Measurements from ENCODE around the gene F2R. TPM values are rescaled to one million over a fixed set of nuclear protein-coding genes. Genes with fewer than 3 reads are reported as not detected.

Gene F2R
- total RNA-seq, 3 donors from 2014 or later (not counting 1 experiment from before 2014, with no cell fraction given), result 43.2 to 53.9 (median 50.1) TPM

DNA sequence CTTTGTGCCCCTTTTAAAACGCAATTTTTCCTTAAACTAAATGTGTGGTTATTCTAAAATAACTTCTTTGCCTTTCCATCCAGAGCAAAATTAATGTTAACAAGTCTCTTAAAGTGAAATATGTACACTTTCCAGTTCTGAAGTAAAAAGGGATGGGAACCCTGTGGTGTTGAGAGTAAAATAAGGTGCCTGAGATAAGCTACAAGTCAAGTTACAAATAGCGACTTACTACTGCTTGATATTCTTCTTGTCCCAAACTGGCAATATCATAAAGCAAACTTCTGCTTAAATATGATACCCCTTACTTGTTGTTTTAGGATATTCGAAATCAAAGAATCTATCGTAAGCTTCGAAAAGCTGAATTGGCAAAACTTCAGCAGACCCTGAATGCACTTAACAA is 18.3 kb upstream of the F2R start:
- H3K4me3 Mint-ChIP-seq, result no peak overlapping the region
- no peaks in the 10 kb centered on the region for H3K4me1 Mint-ChIP-seq
- H3K9me3 ChIP-seq (ENCODE audit: control insufficient read depth, insufficient read depth, low read length), result no peaks in the 10 kb centered on the region
- no peaks in the 10 kb centered on the region for H3K4me1 ChIP-seq (ENCODE audit: control insufficient read depth, insufficient read depth, low read length)
- H3K27ac Mint-ChIP-seq, result no peak overlapping the region
- DNase-seq (no peak), ATAC-seq (no peak)
- H3K27me3 Mint-ChIP-seq (ENCODE audit: low read depth in 2 of 2), result no peaks in the 10 kb centered on the region
- 100% methylated on average over 4 of the region's 5 CpGs for whole genome bisulfite sequencing (ENCODE audit: insufficient coverage)
- TF ChIP-seq CTCF (IDR thresholded peaks at IDR 0.05), result no peak
- H3K27ac ChIP-seq (ENCODE audit: low read length), result no peak overlapping the region
- peaks cover 88% of the 10 kb centered on the region for H3K36me3 ChIP-seq (ENCODE audit: control insufficient read depth, insufficient read depth, low read length)
- H3K4me3 ChIP-seq (ENCODE audit: low read length), result no peak overlapping the region
- H3K9me3 Mint-ChIP-seq, result no peaks in the 10 kb centered on the region
- intact Hi-C loops (cut with micrococcal nuclease), result no loop called here
- H3K36me3 Mint-ChIP-seq, result peaks cover 30% of the 10 kb centered on the region
- no peaks in the 10 kb centered on the region for H3K27me3 ChIP-seq (ENCODE audit: control insufficient read depth, insufficient read depth, low read length)

DNA sequence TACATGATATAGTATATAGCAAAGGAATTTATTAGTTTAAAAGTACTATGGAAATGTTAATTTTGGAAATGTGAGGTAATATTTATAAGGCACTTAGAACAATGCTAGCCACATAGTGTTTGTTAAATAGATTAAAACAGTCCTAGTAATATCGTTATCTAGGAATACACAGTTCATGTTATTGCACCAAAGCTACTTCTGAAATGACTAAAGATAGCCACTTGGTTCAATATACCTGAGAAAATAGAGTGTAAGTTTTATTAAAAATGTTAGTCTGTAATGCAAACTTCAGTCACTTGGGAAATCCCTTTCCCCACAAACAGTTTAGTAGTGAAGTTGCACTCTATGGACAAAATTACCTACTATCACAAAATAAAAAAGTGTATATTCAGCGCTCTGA is 15.4 kb upstream of the F2R start:
- Mint-ChIP-seq H3K4me1 (no peaks in the 10 kb centered on the region), H3K4me3 (no peak overlapping the region), H3K27me3 (ENCODE audit: low read depth in 2 of 2) (no peaks in the 10 kb centered on the region), H3K27ac (no peak overlapping the region), H3K36me3 (peaks cover 21% of the 10 kb centered on the region), H3K9me3 (no peaks in the 10 kb centered on the region)
- Histone ChIP-seq H3K9me3 (ENCODE audit: control insufficient read depth, insufficient read depth, low read length) (no peaks in the 10 kb centered on the region), H3K36me3 (ENCODE audit: control insufficient read depth, insufficient read depth, low read length) (peaks cover 81% of the 10 kb centered on the region), H3K27me3 (ENCODE audit: control insufficient read depth, insufficient read depth, low read length) (no peaks in the 10 kb centered on the region), H3K4me1 (ENCODE audit: control insufficient read depth, insufficient read depth, low read length) (no peaks in the 10 kb centered on the region), H3K4me3 (ENCODE audit: low read length) (no peak overlapping the region), H3K27ac (ENCODE audit: low read length) (no peak overlapping the region)
- intact Hi-C loops (cut with micrococcal nuclease), result no loop called here
- TF ChIP-seq CTCF (IDR thresholded peaks at IDR 0.05), result no peak
- 86% methylated on average over 1 of the region's 2 CpGs for WGBS (ENCODE audit: insufficient coverage)
- DNase-seq, result no peak
- no peak for ATAC-seq

DNA sequence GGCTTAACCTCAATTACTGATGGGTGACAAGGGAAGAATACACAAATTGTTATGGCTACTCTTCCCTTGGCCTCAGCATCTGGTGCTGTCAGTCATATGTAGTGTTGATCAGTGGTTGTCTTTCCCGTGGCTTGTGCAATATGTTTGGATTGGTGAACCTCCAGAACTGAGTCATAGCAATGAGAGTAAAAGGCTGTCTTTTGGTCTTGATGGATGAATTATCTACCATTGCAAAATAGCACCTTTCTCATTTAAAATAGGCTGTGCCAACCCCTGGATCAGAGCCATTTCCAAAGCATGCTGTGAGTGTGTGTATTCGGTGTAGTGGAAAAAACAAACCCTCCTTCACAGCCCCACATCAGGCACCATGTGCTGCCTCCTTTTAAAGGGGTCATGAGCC is 14.6 kb upstream of the F2R start:
- H3K27ac Mint-ChIP-seq, result no peak overlapping the region
- intact Hi-C loops (cut with micrococcal nuclease), result no loop called here
- TF ChIP-seq CTCF (IDR thresholded peaks at IDR 0.05), result no peak
- H3K4me3 Mint-ChIP-seq, result no peak overlapping the region
- Histone ChIP-seq H3K27ac (ENCODE audit: low read length) (no peak overlapping the region), H3K27me3 (ENCODE audit: control insufficient read depth, insufficient read depth, low read length) (no peaks in the 10 kb centered on the region), H3K9me3 (ENCODE audit: control insufficient read depth, insufficient read depth, low read length) (no peaks in the 10 kb centered on the region), H3K36me3 (ENCODE audit: control insufficient read depth, insufficient read depth, low read length) (peaks cover 75% of the 10 kb centered on the region), H3K4me3 (ENCODE audit: low read length) (no peak overlapping the region), H3K4me1 (ENCODE audit: control insufficient read depth, insufficient read depth, low read length) (no peaks in the 10 kb centered on the region)
- DNase-seq (no peak), ATAC-seq (no peak)
- H3K4me1 Mint-ChIP-seq, result no peaks in the 10 kb centered on the region
- 89% methylated on average over 1 of the region's 2 CpGs for WGBS (ENCODE audit: insufficient coverage)
- H3K27me3 Mint-ChIP-seq (ENCODE audit: low read depth in 2 of 2), result no peaks in the 10 kb centered on the region
- peaks cover 17% of the 10 kb centered on the region for H3K36me3 Mint-ChIP-seq
- no peaks in the 10 kb centered on the region for H3K9me3 Mint-ChIP-seq

DNA sequence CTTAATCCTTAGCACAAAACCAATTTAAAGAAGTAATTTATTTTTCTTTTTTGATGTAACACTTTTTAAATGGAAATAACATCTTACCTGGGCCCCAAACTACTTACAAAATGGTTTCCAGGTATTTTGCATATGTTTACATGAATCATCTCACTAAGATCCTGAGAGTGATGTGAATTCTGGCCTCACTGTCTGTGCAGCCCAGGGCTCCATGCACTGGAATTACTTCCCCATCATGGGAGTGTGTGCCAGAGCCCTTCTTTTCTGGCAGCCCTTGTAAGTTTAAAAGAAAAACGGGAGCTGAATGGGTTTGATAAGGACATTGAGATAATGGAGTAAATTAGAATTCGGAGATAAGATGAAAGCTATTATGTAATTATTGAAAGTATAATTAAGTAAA is 12.2 kb upstream of the F2R start:
- TF ChIP-seq CTCF (IDR thresholded peaks at IDR 0.05), result no peak
- H3K4me1 ChIP-seq (ENCODE audit: control insufficient read depth, insufficient read depth, low read length), result no peaks in the 10 kb centered on the region
- Mint-ChIP-seq H3K4me1 (no peaks in the 10 kb centered on the region), H3K36me3 (peaks cover 13% of the 10 kb centered on the region), H3K27ac (peak overlapping the region in 1 of 2 donors; percentile 62), H3K27me3 (ENCODE audit: low read depth in 2 of 2) (no peaks in the 10 kb centered on the region), H3K4me3 (no peak overlapping the region), H3K9me3 (no peaks in the 10 kb centered on the region)
- WGBS (ENCODE audit: insufficient coverage), result 80% methylated on average over 1 of the region's 2 CpGs
- H3K36me3 ChIP-seq (ENCODE audit: control insufficient read depth, insufficient read depth, low read length), result peaks cover 66% of the 10 kb centered on the region
- no peak for ATAC-seq
- H3K27me3 ChIP-seq (ENCODE audit: control insufficient read depth, insufficient read depth, low read length), result no peaks in the 10 kb centered on the region
- no peak overlapping the region for H3K4me3 ChIP-seq (ENCODE audit: low read length)
- H3K27ac ChIP-seq (ENCODE audit: low read length), result no peak overlapping the region
- intact Hi-C loops (cut with micrococcal nuclease), result no loop called here
- H3K9me3 ChIP-seq (ENCODE audit: control insufficient read depth, insufficient read depth, low read length), result no peaks in the 10 kb centered on the region
- DNase-seq, result no peak
